GM18519 (cell line): Measurements from ENCODE around the gene COL7A1.
A peak's percentile ranks its signal among the peaks of the same experiment; 100 is the strongest.

Experiments used
- ATAC-seq: cut with Tn5 transposase; IDR thresholded peaks from one replicate; pipeline ENCODE4 v1.9.1; 2021; ENCODE audit warnings: mild to moderate bottlenecking, moderate library complexity; ENCODE audit not compliant: unreplicated experiment, low FRiP score

Gene COL7A1

DNA sequence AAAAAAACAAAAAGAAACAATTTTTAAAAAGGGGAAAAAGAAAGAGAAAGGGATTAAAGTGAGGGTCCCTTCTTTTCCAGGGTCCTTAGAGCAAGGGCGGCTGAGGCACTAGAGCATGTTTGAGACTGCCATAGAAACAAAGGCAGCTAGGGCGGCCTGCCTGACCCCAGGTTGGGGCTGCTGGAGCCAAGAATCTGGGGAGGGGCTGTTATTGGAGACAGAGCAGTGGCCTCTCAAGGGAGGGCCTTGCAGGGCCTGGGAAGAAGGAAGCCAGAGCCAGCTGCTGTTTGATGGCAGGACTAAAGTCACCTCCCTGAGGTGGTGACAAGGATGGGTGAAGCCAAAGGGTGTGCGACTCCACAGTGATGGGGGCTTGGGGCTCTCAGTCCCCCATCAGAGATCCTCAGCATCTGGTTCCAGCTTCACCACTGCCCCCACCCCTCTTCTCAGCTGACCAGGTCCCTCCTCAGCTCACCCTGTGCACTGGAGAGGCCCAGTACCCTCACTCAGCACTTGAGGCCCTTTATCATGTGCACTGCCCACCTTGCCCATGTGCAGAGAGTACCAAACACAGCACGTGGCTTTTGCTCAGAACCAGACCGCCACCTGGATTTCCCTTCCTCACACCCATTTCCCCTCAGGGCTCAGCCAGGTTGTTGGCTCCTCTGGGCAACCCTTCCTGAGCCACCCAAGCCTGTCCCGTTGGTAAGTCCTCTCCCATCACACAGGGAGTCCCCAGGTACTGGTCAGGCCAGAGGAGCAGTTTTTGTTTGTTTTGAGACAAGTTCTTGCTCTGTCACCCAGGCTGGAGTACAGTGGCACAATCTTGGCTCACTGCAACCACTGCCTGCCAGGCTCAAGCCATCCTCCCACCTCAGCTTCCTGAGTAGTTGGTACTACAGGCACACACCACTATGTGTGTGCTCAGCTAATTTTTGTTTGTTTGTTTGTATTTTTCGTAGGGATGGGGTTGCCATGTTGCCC lies 24.7 kb upstream of the COL7A1 start:
- no peak for ATAC-seq

DNA sequence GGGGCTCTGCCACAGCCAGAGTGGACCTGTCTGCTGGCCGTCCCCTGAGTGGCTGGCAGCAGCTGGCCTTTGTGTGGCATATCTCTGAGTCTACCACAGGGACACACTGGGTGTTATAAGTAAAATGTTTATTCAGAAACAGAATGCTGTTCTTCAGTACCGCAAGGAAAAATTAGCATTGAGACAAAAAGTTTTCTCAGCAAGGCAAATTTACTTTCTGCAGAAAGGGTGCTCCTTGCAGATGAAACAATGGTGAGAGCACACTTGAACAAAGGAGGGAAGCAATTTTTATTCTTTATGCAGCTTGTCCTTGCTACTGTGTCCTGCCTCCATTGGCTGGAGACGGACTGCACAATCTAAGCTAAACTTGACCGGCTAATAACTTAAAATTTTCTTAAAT lies 22.4 kb upstream of the COL7A1 start:
- ATAC-seq = no peak

DNA sequence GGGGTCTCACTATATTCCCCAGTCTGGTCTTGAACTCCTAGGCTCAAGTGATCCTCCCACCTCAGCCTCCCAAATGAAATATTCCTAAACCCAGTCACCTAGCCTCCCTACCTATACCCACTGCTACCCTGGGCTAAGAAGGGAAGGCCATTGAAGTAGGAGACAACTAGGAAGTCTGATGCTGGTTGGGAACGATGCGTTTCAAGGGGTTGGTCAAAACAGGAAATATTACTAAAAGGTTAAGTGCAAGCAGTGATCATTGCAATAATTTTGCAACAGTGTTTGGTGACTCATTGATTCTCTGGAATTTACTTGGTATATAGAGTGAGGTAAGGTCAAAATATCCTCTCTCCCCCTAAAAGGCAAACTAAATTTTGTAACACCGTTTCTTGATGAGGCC lies 18.9 kb upstream of the COL7A1 start:
- ATAC-seq = no peak

DNA sequence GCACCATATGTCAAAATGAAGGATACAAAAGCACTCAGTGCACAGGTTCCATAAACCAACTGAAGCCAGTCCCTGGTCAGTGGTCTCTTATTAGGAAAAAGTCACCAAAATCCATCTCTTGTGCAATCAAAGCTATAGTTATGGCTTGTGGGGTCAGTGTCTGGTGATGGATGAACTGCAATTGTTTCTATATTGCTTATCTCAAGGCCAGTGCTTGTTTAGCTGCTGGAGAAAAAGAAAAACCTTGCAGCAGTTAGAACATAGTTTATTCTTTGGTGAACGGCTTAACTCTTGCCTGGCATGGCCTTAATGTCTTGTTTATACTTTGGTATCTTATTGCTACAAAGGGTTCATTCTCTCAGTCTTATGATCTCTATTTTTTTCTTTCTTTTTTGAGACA lies 17.2 kb upstream of the COL7A1 start:
- ATAC-seq = no peak

DNA sequence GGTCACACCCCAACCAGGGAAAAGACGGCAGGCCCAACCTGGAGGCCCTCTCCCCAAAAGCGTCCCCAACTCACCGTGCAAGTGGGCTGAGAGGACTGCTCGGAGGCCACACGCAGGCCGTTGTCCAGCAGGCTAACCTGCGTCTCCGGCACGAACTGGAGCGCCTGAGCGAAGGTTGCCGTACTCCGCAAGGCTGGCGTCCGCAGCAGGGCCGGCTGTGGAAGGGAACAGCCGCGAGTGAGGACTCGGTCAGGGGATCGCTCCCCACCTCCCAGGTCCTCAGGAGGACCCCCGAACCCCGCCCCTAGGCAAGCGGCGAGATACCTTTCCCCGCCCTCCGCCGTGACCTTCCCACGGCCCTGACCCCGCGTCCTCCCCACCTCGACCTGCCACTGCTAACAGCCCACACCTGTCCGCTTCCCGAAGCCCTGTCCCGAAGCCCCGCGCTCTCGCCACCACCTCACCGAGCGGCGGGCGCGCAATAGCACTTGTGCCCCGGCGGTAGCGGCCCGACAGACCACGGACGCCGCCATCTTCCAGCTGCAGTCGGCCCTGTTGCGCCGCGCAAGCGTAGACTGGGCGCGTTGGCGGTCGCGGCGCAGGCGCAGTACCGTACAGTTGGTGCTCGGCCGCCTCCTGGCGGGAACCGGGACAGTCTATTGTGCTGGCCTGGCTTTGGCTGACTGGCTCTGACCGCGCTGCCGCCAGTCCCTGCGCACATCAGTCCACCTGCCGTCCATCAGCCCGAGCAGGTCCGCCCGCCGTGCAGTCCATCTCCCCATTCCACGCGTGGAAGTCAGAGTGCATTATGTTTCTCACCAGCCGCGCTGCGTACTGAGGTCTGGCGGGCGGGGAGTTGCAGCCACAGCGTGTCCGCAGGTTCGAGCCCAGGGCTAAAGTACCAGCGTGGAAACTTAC lies 14.2 kb upstream of the COL7A1 start, which contains the start of gene UQCRC1:
Gene UQCRC1 (minus strand): TSS at position 559 of the 918 bp plus-strand sequence. CDS start 26 bp downstream, at position 533.
- peak; percentile 87 for ATAC-seq

DNA sequence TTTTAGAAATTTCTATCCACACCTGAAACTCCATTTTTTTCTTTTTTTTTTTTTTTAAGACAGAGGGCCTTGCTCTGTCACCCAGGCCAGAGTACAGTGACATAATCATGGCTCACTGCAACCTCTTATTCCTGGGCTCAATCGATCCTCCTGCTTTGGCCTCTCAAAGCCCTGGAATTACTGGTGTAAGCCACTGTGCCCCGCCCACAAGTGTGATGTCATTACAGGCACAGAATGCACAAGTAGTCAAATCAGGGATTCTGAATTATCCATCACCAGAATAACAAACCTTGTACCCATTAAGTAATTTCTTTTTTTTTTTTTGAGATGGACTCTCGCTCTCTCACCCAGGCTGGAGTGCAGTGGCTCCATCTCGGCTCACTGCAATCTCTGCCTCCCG lies 12.4 kb upstream of the COL7A1 start:
- ATAC-seq = no peak

DNA sequence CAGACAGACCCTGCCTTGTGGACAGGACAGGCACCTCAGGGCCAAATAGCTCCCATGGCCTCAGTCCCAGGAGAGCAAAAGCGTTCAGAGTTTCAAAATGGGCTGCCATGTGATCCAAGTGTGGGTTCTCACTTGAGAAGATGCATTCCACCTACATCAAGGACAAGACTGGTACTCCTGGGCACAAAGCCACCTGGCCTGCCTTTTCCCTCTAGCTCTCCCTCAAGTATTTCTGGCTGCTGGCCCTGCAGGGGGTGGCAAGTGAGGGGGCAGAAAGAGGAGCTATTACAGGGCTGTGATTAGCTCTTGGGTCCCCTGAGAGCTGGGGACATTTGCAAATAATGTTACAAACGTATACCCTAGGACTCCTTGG lies 6.5 kb upstream of the COL7A1 start:
- no peak for ATAC-seq

DNA sequence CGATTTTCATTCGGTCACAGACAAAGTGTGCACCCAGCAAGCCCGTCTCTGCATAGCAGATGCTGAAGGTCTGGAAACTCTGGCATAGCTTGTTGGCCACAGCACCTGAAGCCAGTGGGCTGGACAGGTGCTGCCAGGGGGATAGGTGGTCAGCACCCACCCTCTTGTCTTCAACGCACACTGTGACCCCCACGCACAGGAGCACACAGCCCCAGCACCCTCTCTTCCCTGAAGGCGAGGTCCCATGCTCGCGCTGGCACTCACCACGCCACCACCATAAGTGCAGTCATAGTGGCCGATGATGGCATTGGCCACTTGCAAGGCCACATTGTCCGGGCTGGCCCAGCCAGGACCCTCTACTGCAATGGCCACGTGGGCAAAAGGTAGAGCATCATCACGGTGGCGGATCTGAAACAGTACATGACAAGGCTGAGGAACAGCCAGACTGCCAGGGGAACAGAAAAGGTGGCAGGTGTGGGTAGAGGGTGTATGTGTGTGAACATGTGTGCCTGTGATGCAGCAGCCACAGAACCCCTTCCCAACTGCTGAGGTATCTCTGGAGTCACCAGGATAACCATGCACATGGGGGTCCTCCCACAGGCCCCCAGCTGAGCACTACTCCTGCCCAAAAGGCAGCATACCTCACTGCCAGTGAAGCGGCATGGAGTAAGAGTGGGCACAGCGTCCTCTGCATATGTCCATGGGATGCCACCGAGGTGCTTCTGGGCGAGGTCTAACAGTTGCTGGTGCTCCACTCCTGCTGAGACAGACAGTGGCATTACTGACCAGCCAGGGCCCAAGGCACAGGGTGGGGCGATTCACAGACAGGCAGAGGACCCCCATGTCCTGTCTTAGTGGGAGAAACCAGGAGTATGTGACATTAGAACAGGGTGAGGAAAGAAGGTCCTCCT lies 5.8 kb upstream of the COL7A1 start:
- no peak for ATAC-seq

DNA sequence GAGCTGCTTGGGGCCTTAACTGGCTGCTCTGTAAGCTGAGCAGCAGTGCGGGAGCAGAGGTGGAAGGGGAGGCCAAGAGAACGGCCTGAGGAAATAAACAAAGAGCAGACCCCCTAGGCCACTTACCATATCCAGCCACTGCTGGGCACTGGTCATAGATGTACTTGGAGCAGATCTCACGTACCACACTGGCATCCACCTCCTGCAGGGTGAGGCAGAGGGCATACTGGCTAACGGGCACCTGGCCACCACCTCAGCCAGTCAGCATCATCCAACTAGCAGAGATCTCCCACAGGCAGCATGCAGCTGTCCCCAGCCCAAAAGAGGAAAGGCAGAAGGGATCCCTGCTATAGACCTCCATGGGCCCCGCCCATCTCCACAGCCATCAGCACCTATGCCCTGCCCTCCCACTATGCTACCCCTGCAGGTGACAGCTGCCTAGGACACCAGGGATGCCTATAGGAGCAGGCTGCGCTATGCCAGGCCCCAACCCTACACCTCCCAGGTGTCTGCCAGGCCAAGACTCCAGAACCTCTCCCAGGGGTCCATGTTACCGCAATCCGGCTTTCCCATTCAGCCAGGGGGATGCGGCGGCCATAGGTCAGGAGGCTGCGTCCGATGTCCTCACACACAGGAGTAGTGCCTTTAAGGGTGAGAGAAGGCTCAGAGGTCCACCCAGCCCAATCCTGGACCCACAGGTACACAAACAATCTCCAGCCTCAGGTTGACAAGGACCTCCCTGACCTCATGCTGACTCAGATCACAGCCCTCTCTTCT lies 4.6 kb upstream of the COL7A1 start:
- ATAC-seq = no peak

DNA sequence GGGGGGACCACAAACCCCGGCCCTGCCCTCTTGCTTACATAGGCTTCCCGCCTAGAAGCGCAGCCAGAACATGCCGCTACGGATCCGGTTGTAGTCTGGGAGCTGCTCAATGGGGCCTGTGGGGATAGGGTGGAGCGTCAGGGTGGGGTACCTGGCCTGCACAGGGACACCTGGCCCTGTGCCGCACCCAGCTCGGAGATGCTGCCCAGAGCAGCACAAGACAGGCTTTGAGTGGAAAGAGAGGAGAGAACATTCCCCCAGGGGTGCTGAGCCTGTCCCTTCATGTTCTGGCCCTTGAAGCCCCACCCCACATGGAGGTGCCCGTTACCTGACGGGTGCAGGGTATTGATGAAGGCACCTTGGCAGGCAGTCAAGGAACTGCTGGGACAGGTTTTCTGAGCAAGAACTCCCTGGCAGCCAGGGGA lies 4.0 kb upstream of the COL7A1 start:
- ATAC-seq = no peak

DNA sequence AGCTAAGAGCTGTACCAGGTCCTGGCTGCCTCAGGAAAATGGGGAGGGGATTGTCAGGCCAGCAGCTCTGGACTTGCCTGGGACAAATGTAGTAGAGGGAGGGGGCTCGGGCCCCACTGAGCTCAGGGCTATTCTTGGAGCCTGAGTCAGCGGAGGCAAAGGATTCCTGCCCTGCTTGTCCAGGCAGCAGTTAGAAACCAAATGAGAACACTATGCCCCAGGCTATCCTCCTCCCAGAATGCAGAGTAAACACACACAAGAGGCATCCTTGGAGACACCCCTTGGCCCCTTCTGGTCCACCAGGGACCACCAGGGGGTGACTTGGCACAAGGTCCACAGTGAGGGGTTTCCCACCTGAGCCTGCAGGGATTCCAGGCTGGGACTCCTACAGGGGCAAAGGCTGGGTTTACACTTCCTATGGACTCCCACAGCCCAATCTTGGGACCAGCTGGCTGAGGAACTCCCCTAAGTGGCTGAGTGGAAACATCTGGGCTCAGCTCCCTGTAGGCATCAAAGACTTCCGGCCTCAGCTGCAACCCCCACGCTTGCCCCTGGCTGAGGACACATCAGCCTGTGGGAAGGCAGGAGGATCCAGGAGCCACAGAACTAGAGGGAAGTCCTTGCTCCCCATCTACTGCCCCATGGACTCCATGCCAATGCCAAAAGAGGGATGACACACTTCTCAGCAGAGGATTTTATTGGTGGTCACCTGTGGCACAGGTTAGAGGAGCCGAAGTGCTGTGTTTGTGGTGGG lies 3.4 kb upstream of the COL7A1 start:
- ATAC-seq = no peak

DNA sequence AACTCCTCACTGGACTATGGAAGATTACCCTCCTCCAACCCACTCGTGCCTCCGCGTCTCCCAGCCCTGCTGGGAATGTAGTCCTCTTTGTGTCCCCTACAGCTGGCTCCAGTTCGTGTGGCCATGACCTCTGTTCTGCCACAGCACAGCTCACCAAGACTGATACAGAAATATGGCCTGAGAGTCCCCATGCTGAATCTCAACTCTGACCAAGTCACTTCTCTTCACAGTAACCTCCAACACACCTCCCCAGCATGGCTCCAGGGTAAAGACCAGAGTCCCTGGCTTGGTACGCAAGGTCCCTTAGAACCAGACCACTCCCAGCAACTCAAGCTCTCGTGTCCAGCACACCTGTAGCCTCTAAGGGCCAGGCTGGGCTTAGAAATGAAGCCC lies 2.3 kb upstream of the COL7A1 start:
- no peak for ATAC-seq

DNA sequence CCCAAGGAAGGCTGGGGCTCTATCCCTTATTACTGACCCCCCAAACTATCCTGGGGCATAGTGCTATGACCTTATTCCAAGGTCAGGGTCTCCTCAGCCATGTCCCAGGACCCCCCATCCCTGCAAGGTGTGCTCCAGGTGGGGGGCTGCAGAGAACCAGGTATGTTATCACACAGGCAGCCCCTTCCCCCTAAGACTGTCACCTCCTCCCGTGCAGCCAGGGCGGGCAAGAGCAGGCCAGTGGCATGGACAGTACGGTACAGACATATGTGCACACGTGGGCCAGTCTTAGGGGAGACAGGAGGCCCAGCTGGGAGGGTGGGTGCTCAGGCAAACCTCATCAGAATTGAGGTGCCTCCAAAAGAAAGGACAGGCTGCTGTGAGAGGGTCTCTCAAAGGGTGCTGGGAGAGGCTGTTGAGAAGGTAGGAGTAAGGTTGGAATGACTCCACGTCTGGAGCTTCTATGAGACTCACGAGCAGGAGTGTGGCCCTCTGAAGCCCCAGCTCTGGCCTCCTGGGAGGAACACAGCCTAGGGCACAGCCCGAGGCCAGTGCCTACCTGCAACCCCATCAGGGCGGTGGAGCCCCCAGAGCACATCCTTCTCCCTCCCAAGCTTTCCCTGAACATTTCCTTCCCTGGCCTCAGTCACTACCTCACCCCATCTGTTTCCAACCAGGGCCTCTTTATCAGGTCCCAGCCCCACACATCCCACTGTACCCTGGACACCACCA lies 1.7 kb upstream of the COL7A1 start:
- ATAC-seq = no peak

DNA sequence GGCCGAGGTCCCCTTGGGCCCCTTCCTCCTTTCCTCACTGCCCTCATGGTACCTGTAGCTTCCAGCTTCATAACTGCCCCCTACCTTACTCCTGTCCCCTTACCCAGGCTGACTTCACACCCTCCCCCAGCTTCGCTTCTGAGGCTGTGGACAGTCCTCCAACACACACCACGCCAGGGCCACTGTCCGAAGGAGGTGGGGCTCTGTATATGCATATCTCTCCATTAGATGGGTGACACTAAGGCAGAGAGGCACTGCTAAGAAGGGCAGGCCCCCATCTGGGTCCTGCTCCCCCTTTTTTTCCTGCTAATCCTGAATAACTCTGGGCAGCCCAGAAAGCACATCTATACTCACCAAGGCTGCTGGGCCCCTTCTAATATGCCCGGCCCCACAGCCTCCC lies 1.0 kb upstream of the COL7A1 start:
- ATAC-seq = no peak

DNA sequence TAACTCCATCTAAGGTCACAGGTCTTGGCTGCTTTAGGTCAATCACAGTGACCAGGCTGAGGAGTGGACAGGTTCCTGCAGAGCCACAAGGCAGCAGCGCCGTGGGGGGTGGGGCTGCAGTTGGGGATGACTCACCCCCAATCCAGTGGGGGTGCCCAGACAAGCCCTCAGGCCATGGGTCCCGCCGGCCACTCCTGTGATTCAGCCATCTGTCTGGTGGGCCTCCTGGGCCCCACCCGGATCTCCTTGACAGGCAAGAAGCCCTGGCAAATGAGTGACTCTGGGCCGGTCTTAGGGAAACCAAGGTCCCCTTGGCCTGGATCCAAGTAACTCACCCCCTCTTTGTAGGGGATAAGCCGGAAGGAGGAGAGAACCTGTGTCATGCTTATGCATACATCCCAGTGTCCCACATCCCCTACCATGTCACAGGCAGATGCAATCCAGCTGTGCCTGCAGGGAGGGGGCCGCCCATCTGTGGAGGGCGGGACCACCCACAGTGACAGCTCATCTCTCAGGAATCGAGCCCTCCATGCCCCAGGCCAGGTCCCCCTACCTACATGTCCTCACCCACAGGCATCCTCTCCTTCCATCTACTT lies 495 bp upstream of the COL7A1 start:
- ATAC-seq = no peak

DNA sequence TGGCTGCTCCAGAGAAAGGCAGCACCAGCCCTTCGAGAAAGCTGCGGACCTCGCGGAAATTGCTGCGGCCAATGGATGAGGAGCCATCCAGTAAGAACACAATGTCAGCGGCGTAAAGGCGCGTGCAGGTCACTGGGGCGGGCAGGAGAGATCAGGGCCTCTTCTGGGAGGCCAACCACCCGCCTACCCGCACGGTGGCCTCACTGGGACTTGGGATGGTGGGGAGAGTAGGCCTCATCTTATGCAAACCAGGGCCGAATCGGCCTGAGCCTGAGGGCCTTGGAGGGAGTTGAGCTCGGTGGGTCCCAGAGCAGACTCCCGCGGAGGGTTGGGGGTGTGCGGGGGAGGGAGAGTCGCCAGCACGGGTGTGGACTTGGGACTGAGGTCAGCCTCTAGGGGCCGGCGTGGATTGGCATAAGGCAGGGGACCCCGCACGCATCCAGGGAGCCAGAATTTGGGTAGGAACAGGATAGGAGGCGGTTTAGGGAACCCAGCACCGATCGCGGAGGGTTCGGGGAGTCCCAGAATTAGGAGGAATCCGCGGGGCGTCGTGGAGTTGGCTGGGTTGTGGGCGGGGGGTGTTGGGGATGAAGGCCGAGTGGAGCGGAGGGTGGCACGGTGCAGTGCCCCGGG lies 596 bp downstream of the COL7A1 start:
- ATAC-seq = no peak

DNA sequence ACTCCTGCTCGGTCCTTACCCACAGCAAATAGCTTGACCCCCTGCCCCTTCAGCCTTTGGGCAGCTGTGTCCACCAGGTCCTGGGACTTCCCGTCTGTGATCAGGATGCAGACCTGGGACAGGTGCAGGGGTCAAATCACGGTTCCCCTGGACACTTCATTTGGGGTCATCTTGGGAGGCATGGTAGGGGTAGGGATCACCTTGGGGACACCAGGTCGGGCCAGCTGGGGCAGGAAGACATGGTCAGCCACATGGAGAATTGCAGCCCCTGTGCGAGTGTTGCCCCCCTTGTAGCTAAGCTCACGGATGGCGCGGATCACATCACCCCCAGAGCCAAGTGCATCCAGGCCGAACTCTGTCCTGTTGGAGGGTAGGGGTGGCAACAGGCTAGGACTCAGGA lies 1.8 kb downstream of the COL7A1 start:
- ATAC-seq = no peak
